Measurements from ENCODE around the gene GUCY1A2.

GUCY1A2 gene

GRCh38 chr11:106697058-106697457 is 321.2 kb downstream of the GUCY1A2 start:
- TF ChIP-seq, protein P1, sequence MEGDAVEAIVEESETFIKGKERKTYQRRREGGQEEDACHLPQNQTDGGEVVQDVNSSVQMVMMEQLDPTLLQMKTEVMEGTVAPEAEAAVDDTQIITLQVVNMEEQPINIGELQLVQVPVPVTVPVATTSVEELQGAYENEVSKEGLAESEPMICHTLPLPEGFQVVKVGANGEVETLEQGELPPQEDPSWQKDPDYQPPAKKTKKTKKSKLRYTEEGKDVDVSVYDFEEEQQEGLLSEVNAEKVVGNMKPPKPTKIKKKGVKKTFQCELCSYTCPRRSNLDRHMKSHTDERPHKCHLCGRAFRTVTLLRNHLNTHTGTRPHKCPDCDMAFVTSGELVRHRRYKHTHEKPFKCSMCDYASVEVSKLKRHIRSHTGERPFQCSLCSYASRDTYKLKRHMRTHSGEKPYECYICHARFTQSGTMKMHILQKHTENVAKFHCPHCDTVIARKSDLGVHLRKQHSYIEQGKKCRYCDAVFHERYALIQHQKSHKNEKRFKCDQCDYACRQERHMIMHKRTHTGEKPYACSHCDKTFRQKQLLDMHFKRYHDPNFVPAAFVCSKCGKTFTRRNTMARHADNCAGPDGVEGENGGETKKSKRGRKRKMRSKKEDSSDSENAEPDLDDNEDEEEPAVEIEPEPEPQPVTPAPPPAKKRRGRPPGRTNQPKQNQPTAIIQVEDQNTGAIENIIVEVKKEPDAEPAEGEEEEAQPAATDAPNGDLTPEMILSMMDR (conservative IDR thresholded peaks at IDR 0.05; ENCODE audit: low read depth, low read length), result no peak
- Histone ChIP-seq H3K9ac (no peak overlapping the region), H3K4me2 (no peak overlapping the region), H4K20me1 (ENCODE audit: insufficient read depth) (no peaks in the 10 kb centered on the region), H2AFZ (ENCODE audit: low read depth) (no peak overlapping the region), H3K27me3 (ENCODE audit: insufficient read depth, low read depth) (no peaks in the 10 kb centered on the region), H3K27ac (no peak overlapping the region), H3K79me2 (ENCODE audit: insufficient read depth, low read depth) (no peaks in the 10 kb centered on the region), H3K36me3 (ENCODE audit: insufficient read depth) (no peaks in the 10 kb centered on the region), H3K4me3 (IDR thresholded peaks at IDR 0.05; ENCODE audit: insufficient read depth, low read depth, low read length) (no peak overlapping the region), H3K4me1 (ENCODE audit: low read depth, poor library complexity, severe bottlenecking) (no peaks in the 10 kb centered on the region)

DNA sequence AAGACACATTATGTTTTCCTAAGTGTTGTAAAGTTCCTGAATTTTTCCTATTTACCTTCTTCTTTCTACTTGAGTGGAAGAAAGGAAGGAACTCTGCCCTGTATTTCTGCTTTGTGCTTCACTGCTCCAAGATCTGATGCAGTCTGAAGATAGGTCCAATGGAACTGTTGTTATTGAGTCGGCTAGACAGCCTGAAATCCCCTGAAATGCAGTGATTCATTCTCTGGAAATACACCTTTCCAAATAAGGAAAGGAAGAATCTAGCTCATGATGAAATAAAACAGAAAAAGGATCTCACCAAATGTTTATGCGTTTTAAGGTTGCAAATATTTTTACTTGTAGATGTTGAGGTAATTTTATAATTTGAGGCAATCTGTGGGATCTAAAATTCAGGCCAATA is 322.8 kb downstream of the GUCY1A2 start:
- no peak overlapping the region for H3K4me3 ChIP-seq (IDR thresholded peaks at IDR 0.05; ENCODE audit: insufficient read depth, low read depth, low read length)
- no peaks in the 10 kb centered on the region for H3K27me3 ChIP-seq (ENCODE audit: insufficient read depth, low read depth)
- no peaks in the 10 kb centered on the region for H3K36me3 ChIP-seq (ENCODE audit: insufficient read depth)
- TF ChIP-seq, protein P1 (conservative IDR thresholded peaks at IDR 0.05; ENCODE audit: low read depth, low read length), result no peak
- no peaks in the 10 kb centered on the region for H3K79me2 ChIP-seq (ENCODE audit: insufficient read depth, low read depth)
- H3K27ac ChIP-seq, result no peak overlapping the region
- H3K4me1 ChIP-seq (ENCODE audit: low read depth, poor library complexity, severe bottlenecking), result no peaks in the 10 kb centered on the region
- H2AFZ ChIP-seq (ENCODE audit: low read depth), result no peak overlapping the region
- H3K9ac ChIP-seq, result no peak overlapping the region
- H3K4me2 ChIP-seq, result no peak overlapping the region
- no peaks in the 10 kb centered on the region for H4K20me1 ChIP-seq (ENCODE audit: insufficient read depth)

GRCh38 chr11:106694501-106694900 is 323.8 kb downstream of the GUCY1A2 start:
- H3K36me3 ChIP-seq (ENCODE audit: insufficient read depth), result no peaks in the 10 kb centered on the region
- no peak overlapping the region for H2AFZ ChIP-seq (ENCODE audit: low read depth)
- H3K4me3 ChIP-seq (IDR thresholded peaks at IDR 0.05; ENCODE audit: insufficient read depth, low read depth, low read length), result no peak overlapping the region
- TF ChIP-seq, protein P1 (conservative IDR thresholded peaks at IDR 0.05; ENCODE audit: low read depth, low read length), result no peak
- H3K4me2 ChIP-seq, result no peak overlapping the region
- H3K4me1 ChIP-seq (ENCODE audit: low read depth, poor library complexity, severe bottlenecking), result no peaks in the 10 kb centered on the region
- no peak overlapping the region for H3K9ac ChIP-seq
- no peaks in the 10 kb centered on the region for H3K27me3 ChIP-seq (ENCODE audit: insufficient read depth, low read depth)
- no peak overlapping the region for H3K27ac ChIP-seq
- H4K20me1 ChIP-seq (ENCODE audit: insufficient read depth), result no peaks in the 10 kb centered on the region
- H3K79me2 ChIP-seq (ENCODE audit: insufficient read depth, low read depth), result no peaks in the 10 kb centered on the region

DNA sequence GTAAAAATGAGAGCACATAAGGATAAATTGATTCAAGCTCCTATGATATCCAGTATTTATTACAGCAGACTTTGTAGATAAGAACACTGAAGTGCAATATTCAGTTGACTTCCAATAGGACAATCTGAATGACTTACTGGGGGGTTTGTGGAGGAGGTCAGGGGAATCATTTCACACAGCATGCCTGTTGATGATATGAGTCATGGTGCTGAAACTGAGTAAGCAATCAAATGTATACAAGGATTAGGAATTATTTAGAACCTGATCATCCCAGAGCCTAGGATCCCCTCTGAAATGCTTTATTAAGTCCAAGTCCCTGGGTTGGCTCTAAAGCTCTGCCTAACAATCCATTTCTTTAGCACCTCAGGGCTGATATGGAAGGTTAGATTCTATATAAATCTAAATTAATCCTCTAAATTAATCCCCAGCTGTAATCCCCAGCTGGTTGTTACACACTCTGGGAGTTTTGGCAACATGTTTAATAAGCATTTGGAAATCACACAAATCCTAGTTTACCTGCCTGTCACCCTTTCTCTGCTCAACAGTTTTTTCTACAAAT is 326.4 kb downstream of the GUCY1A2 start:
- H3K36me3 ChIP-seq (ENCODE audit: insufficient read depth), result no peaks in the 10 kb centered on the region
- no peak overlapping the region for H3K4me2 ChIP-seq
- H3K4me3 ChIP-seq (IDR thresholded peaks at IDR 0.05; ENCODE audit: insufficient read depth, low read depth, low read length), result no peak overlapping the region
- H3K79me2 ChIP-seq (ENCODE audit: insufficient read depth, low read depth), result no peaks in the 10 kb centered on the region
- H3K9ac ChIP-seq, result no peak overlapping the region
- no peak overlapping the region for H3K27ac ChIP-seq
- no peaks in the 10 kb centered on the region for H3K4me1 ChIP-seq (ENCODE audit: low read depth, poor library complexity, severe bottlenecking)
- no peaks in the 10 kb centered on the region for H4K20me1 ChIP-seq (ENCODE audit: insufficient read depth)
- TF ChIP-seq, protein P1 (conservative IDR thresholded peaks at IDR 0.05; ENCODE audit: low read depth, low read length), result no peak
- H2AFZ ChIP-seq (ENCODE audit: low read depth), result no peak overlapping the region
- H3K27me3 ChIP-seq (ENCODE audit: insufficient read depth, low read depth), result no peaks in the 10 kb centered on the region
